GM12878 (cell line): ENCODE data around the gene C11orf52.

Experiments used
- HCFC1 ChIP-seq: fragments of 150-350 bp; IDR thresholded peaks from 2 replicates; pipeline ENCODE4 v1.6.1; 2014; ENCODE audit warnings: low read length
- MXI1 ChIP-seq: fragments of 150-350 bp; IDR thresholded peaks from 2 replicates; pipeline ENCODE4 v1.6.1; 2011; ENCODE audit warnings: low read depth, mild to moderate bottlenecking, inconsistent platforms, low read length, improper control_type of control experiment
- RBBP5 ChIP-seq: fragments of 200-600 bp; sonication (generic); conservative IDR thresholded peaks from 2 replicates; pipeline ENCODE4 v1.6.1; 2016
- TF ChIP-seq, protein P1 (sequence below), 3 experiments: IDR thresholded peaks in 2 of 3; conservative IDR thresholded peaks in 1 of 3; 2 replicates each; pipeline ENCODE4 v1.5.1; 2011; ENCODE audit warnings: low read depth in 3 of 3, low read length in 3 of 3, mild to moderate bottlenecking in 3 of 3, control low read depth in 2 of 3, moderate library complexity in 2 of 3, inconsistent platforms in 1 of 3, mixed read lengths in 1 of 3; ENCODE audit not compliant: control insufficient read depth in 2 of 3, insufficient read depth in 1 of 3; ENCODE audit errors: extremely low read depth in 1 of 3

DNA sequence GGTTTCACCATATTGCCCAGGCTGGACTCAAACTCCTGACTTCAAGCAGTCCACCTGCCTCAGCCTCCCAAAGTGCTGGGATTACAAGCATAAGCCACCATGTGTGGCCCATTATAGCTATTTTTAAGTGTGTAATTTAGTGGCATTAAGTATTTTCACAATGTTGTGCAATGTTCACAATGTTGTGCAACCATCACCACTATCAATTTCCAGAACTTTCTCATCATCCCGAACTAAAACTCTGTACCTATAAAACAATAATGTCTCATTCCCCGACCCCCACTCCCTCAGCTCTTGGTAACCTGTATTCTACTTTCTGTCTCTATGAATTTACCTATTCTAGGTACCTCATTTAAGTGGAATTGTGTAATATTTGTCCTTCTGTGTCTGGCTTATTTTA lies 31.9 kb upstream of the C11orf52 start:
- TF ChIP-seq HCFC1 (no peak), RBBP5 (no peak), MXI1 (no peak)
- TF ChIP-seq, protein P1, sequence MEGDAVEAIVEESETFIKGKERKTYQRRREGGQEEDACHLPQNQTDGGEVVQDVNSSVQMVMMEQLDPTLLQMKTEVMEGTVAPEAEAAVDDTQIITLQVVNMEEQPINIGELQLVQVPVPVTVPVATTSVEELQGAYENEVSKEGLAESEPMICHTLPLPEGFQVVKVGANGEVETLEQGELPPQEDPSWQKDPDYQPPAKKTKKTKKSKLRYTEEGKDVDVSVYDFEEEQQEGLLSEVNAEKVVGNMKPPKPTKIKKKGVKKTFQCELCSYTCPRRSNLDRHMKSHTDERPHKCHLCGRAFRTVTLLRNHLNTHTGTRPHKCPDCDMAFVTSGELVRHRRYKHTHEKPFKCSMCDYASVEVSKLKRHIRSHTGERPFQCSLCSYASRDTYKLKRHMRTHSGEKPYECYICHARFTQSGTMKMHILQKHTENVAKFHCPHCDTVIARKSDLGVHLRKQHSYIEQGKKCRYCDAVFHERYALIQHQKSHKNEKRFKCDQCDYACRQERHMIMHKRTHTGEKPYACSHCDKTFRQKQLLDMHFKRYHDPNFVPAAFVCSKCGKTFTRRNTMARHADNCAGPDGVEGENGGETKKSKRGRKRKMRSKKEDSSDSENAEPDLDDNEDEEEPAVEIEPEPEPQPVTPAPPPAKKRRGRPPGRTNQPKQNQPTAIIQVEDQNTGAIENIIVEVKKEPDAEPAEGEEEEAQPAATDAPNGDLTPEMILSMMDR (IDR thresholded peaks at IDR 0.05 in 2 of 3, conservative IDR thresholded peaks at IDR 0.05 in 1 of 3; ENCODE audit: control insufficient read depth in 2 of 3, extremely low read depth in 1 of 3, insufficient read depth in 1 of 3, low read depth in 3 of 3, low read length in 3 of 3), result no peak
